Measurements from ENCODE around the gene RNFT1. TPM values are rescaled to one million over a fixed set of nuclear protein-coding genes. Genes with fewer than 3 reads are reported as not detected.
"Not testable (repeated sequence)": the region's sequence is repeated elsewhere in the genome, so short reads cannot be mapped to it uniquely, and the experiment has no call there.

RNFT1 gene
- total and polyA plus RNA-seq, 3 experiments from 2014 or later: 17.5 to 28.0 (median 21.8) TPM

- CTCF ChIA-PET; DNase-seq; H3K4me3 ChIP-seq (ENCODE audit: low read length); H3K9me3 Mint-ChIP-seq; H3K9me3 ChIP-seq (ENCODE audit: low read length); H3K4me3 Mint-ChIP-seq; H3K27me3 Mint-ChIP-seq; H3K4me1 ChIP-seq (ENCODE audit: insufficient read depth, low read length); H3K27me3 ChIP-seq (ENCODE audit: insufficient read depth, low read length, poor library complexity, severe bottlenecking); H3K27ac ChIP-seq (ENCODE audit: low read depth, low read length): not testable (repeated sequence)
- peak overlapping the region in 5 of 8 donors; percentile 11 to 62 (median 49) for H3K27ac Mint-ChIP-seq
- peaks cover 2 to 12% (median 11%) of the 10 kb centered on the region in 3 donors for H3K4me1 Mint-ChIP-seq
- peaks cover 10 to 65% (median 17%) of the 10 kb centered on the region in 3 donors for H3K36me3 Mint-ChIP-seq
- POLR2A ChIA-PET: interaction anchor here (0.7 kb wide), 1 partner anchor 17 kb away, joined by 3 read pairs; the partner anchor contains the start of gene RNFT1
- H3K36me3 ChIP-seq (ENCODE audit: insufficient read depth, low read length): peaks cover 25% of the 10 kb centered on the region
Observed at GRCh38 chr17:59947310-59947709, 17.2 kb downstream of the RNFT1 start.

- H3K27ac ChIP-seq (ENCODE audit: low read depth, low read length); H3K9me3 Mint-ChIP-seq; H3K4me1 ChIP-seq (ENCODE audit: insufficient read depth, low read length); H3K27me3 ChIP-seq (ENCODE audit: insufficient read depth, low read length, poor library complexity, severe bottlenecking); H3K4me3 Mint-ChIP-seq; CTCF ChIA-PET; H3K9me3 ChIP-seq (ENCODE audit: low read length); H3K4me1 Mint-ChIP-seq; DNase-seq; POLR2A ChIA-PET; H3K4me3 ChIP-seq (ENCODE audit: low read length); H3K27me3 Mint-ChIP-seq: not testable (repeated sequence)
- H3K36me3 ChIP-seq (ENCODE audit: insufficient read depth, low read length): peaks cover 25% of the 10 kb centered on the region
- Mint-ChIP-seq H3K27ac (peak overlapping the region in 3 of 8 donors; percentile 14 to 61 (median 48)), H3K36me3 (peaks cover 12 to 65% (median 19%) of the 10 kb centered on the region in 3 donors)
Observed at GRCh38 chr17:59946433-59946832, 18.1 kb downstream of the RNFT1 start.

GRCh38 chr17:59941131-59941530 is 23.4 kb downstream of the RNFT1 start:
- Mint-ChIP-seq H3K9me3 (no peaks in the 10 kb centered on the region), H3K4me1 (peaks cover 0 to 5% (median 0%) of the 10 kb centered on the region in 3 donors), H3K27ac (peak overlapping the region in 1 of 8 donors; percentile 26), H3K36me3 (peaks cover 7 to 81% (median 18%) of the 10 kb centered on the region in 3 donors), H3K4me3 (no peak overlapping the region), H3K27me3 (no peaks in the 10 kb centered on the region)
- Histone ChIP-seq H3K27ac (ENCODE audit: low read depth, low read length) (no peak overlapping the region), H3K27me3 (ENCODE audit: insufficient read depth, low read length, poor library complexity, severe bottlenecking) (no peaks in the 10 kb centered on the region), H3K4me3 (ENCODE audit: low read length) (no peak overlapping the region), H3K4me1 (ENCODE audit: insufficient read depth, low read length) (no peaks in the 10 kb centered on the region), H3K9me3 (ENCODE audit: low read length) (no peaks in the 10 kb centered on the region), H3K36me3 (ENCODE audit: insufficient read depth, low read length) (peaks cover 17% of the 10 kb centered on the region)
- no peak for DNase-seq
- ChIA-PET CTCF (no interaction called here), POLR2A (no interaction called here)

GRCh38 chr17:59940697-59941096 is 23.8 kb downstream of the RNFT1 start:
- H3K9me3 Mint-ChIP-seq; H3K27me3 Mint-ChIP-seq; H3K4me1 ChIP-seq (ENCODE audit: insufficient read depth, low read length); H3K27ac ChIP-seq (ENCODE audit: low read depth, low read length); DNase-seq; H3K9me3 ChIP-seq (ENCODE audit: low read length); H3K4me3 Mint-ChIP-seq; H3K4me1 Mint-ChIP-seq; CTCF ChIA-PET; H3K27me3 ChIP-seq (ENCODE audit: insufficient read depth, low read length, poor library complexity, severe bottlenecking); POLR2A ChIA-PET; H3K4me3 ChIP-seq (ENCODE audit: low read length): not testable (repeated sequence)
- Mint-ChIP-seq H3K27ac (peak overlapping the region in 3 of 8 donors; percentile 4 to 60 (median 50)), H3K36me3 (peaks cover 8 to 81% (median 14%) of the 10 kb centered on the region in 3 donors)
- peaks cover 16% of the 10 kb centered on the region for H3K36me3 ChIP-seq (ENCODE audit: insufficient read depth, low read length)

GRCh38 chr17:59933317-59933716 is 31.2 kb downstream of the RNFT1 start:
- H3K4me1 ChIP-seq (ENCODE audit: insufficient read depth, low read length); H3K4me3 ChIP-seq (ENCODE audit: low read length); H3K4me3 Mint-ChIP-seq; H3K9me3 Mint-ChIP-seq; H3K4me1 Mint-ChIP-seq; DNase-seq; H3K27me3 Mint-ChIP-seq; POLR2A ChIA-PET; H3K27me3 ChIP-seq (ENCODE audit: insufficient read depth, low read length, poor library complexity, severe bottlenecking); H3K9me3 ChIP-seq (ENCODE audit: low read length); H3K27ac ChIP-seq (ENCODE audit: low read depth, low read length): not testable (repeated sequence)
- CTCF ChIA-PET: interaction anchor here (1.4 kb wide), 1 partner anchor 105 kb away, joined by 3 read pairs; no protein-coding TSS in a partner anchor
- peaks cover 31% of the 10 kb centered on the region for H3K36me3 ChIP-seq (ENCODE audit: insufficient read depth, low read length)
- Mint-ChIP-seq H3K27ac (peak overlapping the region in 2 of 8 donors; percentile 17 to 64), H3K36me3 (peaks cover 9 to 93% (median 22%) of the 10 kb centered on the region in 3 donors)

GRCh38 chr17:59930768-59931167 is 33.8 kb downstream of the RNFT1 start:
- H3K9me3 ChIP-seq (ENCODE audit: low read length); H3K27me3 Mint-ChIP-seq; H3K27me3 ChIP-seq (ENCODE audit: insufficient read depth, low read length, poor library complexity, severe bottlenecking); CTCF ChIA-PET; H3K4me1 ChIP-seq (ENCODE audit: insufficient read depth, low read length); DNase-seq; H3K4me3 Mint-ChIP-seq; POLR2A ChIA-PET; H3K9me3 Mint-ChIP-seq; H3K27ac ChIP-seq (ENCODE audit: low read depth, low read length); H3K4me1 Mint-ChIP-seq; H3K4me3 ChIP-seq (ENCODE audit: low read length): not testable (repeated sequence)
- H3K27ac Mint-ChIP-seq: peak overlapping the region in 2 of 8 donors; percentile 46 to 58
- H3K36me3 ChIP-seq (ENCODE audit: insufficient read depth, low read length): peaks cover 27% of the 10 kb centered on the region
- peaks cover 4 to 89% (median 22%) of the 10 kb centered on the region in 3 donors for H3K36me3 Mint-ChIP-seq

- DNase-seq; H3K4me1 Mint-ChIP-seq; H3K27me3 Mint-ChIP-seq; CTCF ChIA-PET; H3K27me3 ChIP-seq (ENCODE audit: insufficient read depth, low read length, poor library complexity, severe bottlenecking); H3K4me3 ChIP-seq (ENCODE audit: low read length); H3K4me1 ChIP-seq (ENCODE audit: insufficient read depth, low read length); H3K9me3 ChIP-seq (ENCODE audit: low read length); H3K27ac ChIP-seq (ENCODE audit: low read depth, low read length); H3K4me3 Mint-ChIP-seq; H3K9me3 Mint-ChIP-seq; POLR2A ChIA-PET: not testable (repeated sequence)
- peak overlapping the region in 1 of 8 donors; percentile 59 for H3K27ac Mint-ChIP-seq
- H3K36me3 Mint-ChIP-seq: peaks cover 4 to 91% (median 22%) of the 10 kb centered on the region in 3 donors
- H3K36me3 ChIP-seq (ENCODE audit: insufficient read depth, low read length): peaks cover 27% of the 10 kb centered on the region
Observed at GRCh38 chr17:59930121-59930520, 34.4 kb downstream of the RNFT1 start.

GRCh38 chr17:59920637-59921036 is 43.9 kb downstream of the RNFT1 start:
- DNase-seq; H3K4me1 Mint-ChIP-seq; H3K27ac Mint-ChIP-seq; H3K9me3 Mint-ChIP-seq; CTCF ChIA-PET; H3K9me3 ChIP-seq (ENCODE audit: low read length); H3K4me1 ChIP-seq (ENCODE audit: insufficient read depth, low read length); H3K4me3 Mint-ChIP-seq; H3K27me3 Mint-ChIP-seq; POLR2A ChIA-PET; H3K27ac ChIP-seq (ENCODE audit: low read depth, low read length); H3K27me3 ChIP-seq (ENCODE audit: insufficient read depth, low read length, poor library complexity, severe bottlenecking); H3K4me3 ChIP-seq (ENCODE audit: low read length): not testable (repeated sequence)
- peaks cover 4 to 69% (median 14%) of the 10 kb centered on the region in 3 donors for H3K36me3 Mint-ChIP-seq
- H3K36me3 ChIP-seq (ENCODE audit: insufficient read depth, low read length): peaks cover 12% of the 10 kb centered on the region

GRCh38 chr17:59916446-59916845 is 48.1 kb downstream of the RNFT1 start:
- Mint-ChIP-seq H3K9me3 (no peaks in the 10 kb centered on the region), H3K36me3 (peaks cover 4 to 73% (median 20%) of the 10 kb centered on the region in 3 donors), H3K27ac (no peak overlapping the region), H3K4me3 (no peak overlapping the region), H3K4me1 (peaks cover 0 to 13% (median 0%) of the 10 kb centered on the region in 3 donors), H3K27me3 (no peaks in the 10 kb centered on the region)
- Histone ChIP-seq H3K9me3 (ENCODE audit: low read length) (no peaks in the 10 kb centered on the region), H3K27ac (ENCODE audit: low read depth, low read length) (no peak overlapping the region), H3K4me1 (ENCODE audit: insufficient read depth, low read length) (no peaks in the 10 kb centered on the region), H3K4me3 (ENCODE audit: low read length) (no peak overlapping the region), H3K27me3 (ENCODE audit: insufficient read depth, low read length, poor library complexity, severe bottlenecking) (no peaks in the 10 kb centered on the region), H3K36me3 (ENCODE audit: insufficient read depth, low read length) (peaks cover 22% of the 10 kb centered on the region)
- no peak for DNase-seq
- CTCF ChIA-PET: no interaction called here
- POLR2A ChIA-PET: no interaction called here

Data from CD8-positive, alpha-beta memory T cell (primary cell).